Large intestine (tissue), 3 donors: ENCODE data around the gene LPP. TPM values are rescaled to one million over a fixed set of nuclear protein-coding genes. Genes with fewer than 3 reads are reported as not detected.

Source experiments
- DNase-seq, 2 donors: peaks; one replicate each; pipeline versions ENCODE4 v3.0.0 to v3.0.0-alpha.2; 2013
- H3K27ac ChIP-seq: one replicate; pipeline ENCODE4 v1.5.1; 2013; ENCODE audit warnings: low read length
- H3K27me3 ChIP-seq: 2 replicates; pipeline ENCODE4 v1.6.1; 2013; ENCODE audit warnings: low read length; ENCODE audit not compliant: control insufficient read depth, insufficient read depth
- H3K36me3 ChIP-seq: 2 replicates; pipeline ENCODE4 v1.6.1; 2013; ENCODE audit warnings: low read length; ENCODE audit not compliant: control insufficient read depth, insufficient read depth
- H3K4me1 ChIP-seq: one replicate; pipeline ENCODE4 v1.6.1; 2013; ENCODE audit warnings: low read length; ENCODE audit not compliant: control insufficient read depth, insufficient read depth
- H3K4me3 ChIP-seq: one replicate; pipeline ENCODE4 v1.5.1; 2013; ENCODE audit warnings: low read length
- H3K9me3 ChIP-seq: one replicate; pipeline ENCODE4 v1.6.1; 2013; ENCODE audit warnings: mild to moderate bottlenecking, low read depth, low read length, moderate library complexity; ENCODE audit not compliant: control insufficient read depth
- WGBS: methylation state at CpG from one replicate; pipeline ENCODE4 v1.1.5; 2013; ENCODE audit warnings: low lambda C conversion rate; ENCODE audit not compliant: insufficient coverage; 5-methylcytosine and 5-hydroxymethylcytosine counted together
- polyA plus RNA-seq: library from polyadenylated mRNA; unstranded; fragments of 120-200 nt; gene quantifications from one replicate; pipeline ENCODE4 v1.2.1, GENCODE V29; 2013

The LPP gene
- polyA plus RNA-seq, 1 donor = 41.2 TPM

GRCh38 chr3:188754267-188754666 is 600.3 kb downstream of the LPP start:
- no peaks in the 10 kb centered on the region for H3K27me3 ChIP-seq
- no peaks in the 10 kb centered on the region for H3K9me3 ChIP-seq
- no CpG with 5 or more reads among the region's 5 CpGs for WGBS
- no peak for DNase-seq
- no peak overlapping the region for H3K27ac ChIP-seq
- peaks cover 2% of the 10 kb centered on the region for H3K36me3 ChIP-seq
- no peaks in the 10 kb centered on the region for H3K4me1 ChIP-seq
- no peak overlapping the region for H3K4me3 ChIP-seq

DNA sequence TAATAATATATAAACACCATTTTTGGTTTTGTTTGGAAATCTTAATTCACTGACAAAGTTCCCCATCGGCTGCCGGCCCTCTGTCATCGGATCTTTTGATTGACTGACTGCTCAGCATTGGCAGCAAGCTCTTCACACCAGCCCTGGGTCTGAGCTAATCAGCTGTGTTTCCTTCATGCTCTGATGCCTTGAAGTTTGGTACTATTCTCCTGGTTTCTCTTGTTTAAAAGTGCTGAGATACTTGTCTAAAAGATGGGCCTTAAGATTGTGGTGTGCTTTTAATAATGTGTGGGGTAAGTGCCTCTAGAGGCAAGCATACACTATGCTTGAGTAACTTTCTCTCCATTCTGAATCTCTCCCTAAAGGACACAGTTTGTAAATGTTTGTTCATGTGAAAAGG is 602.3 kb downstream of the LPP start:
- Histone ChIP-seq H3K4me3 (no peak overlapping the region), H3K4me1 (no peaks in the 10 kb centered on the region), H3K27ac (no peak overlapping the region), H3K36me3 (peaks cover 15% of the 10 kb centered on the region), H3K27me3 (no peaks in the 10 kb centered on the region), H3K9me3 (no peaks in the 10 kb centered on the region)
- DNase-seq = no peak
- WGBS = no CpG with 5 or more reads among the region's 3 CpGs

- WGBS = no CpG with 5 or more reads among the region's 5 CpGs
- no peaks in the 10 kb centered on the region for H3K27me3 ChIP-seq
- no peak overlapping the region for H3K4me3 ChIP-seq
- no peaks in the 10 kb centered on the region for H3K9me3 ChIP-seq
- no peak for DNase-seq
- H3K4me1 ChIP-seq = no peaks in the 10 kb centered on the region
- no peak overlapping the region for H3K27ac ChIP-seq
- peaks cover 15% of the 10 kb centered on the region for H3K36me3 ChIP-seq
Observed at GRCh38 chr3:188759336-188760005, 605.5 kb downstream of the LPP start.

GRCh38 chr3:188760408-188760807 is 606.5 kb downstream of the LPP start:
- Histone ChIP-seq H3K27ac (no peak overlapping the region), H3K4me1 (no peaks in the 10 kb centered on the region), H3K9me3 (no peaks in the 10 kb centered on the region), H3K36me3 (peaks cover 17% of the 10 kb centered on the region), H3K27me3 (no peaks in the 10 kb centered on the region), H3K4me3 (no peak overlapping the region)
- WGBS = no CpG with 5 or more reads among the region's 3 CpGs
- DNase-seq = no peak

- no peak overlapping the region for H3K4me3 ChIP-seq
- H3K9me3 ChIP-seq = no peaks in the 10 kb centered on the region
- no peak overlapping the region for H3K27ac ChIP-seq
- H3K27me3 ChIP-seq = no peaks in the 10 kb centered on the region
- H3K4me1 ChIP-seq = no peaks in the 10 kb centered on the region
- no peak for DNase-seq
- WGBS = 90% methylated on average over 6 of the region's 6 CpGs
- H3K36me3 ChIP-seq = peaks cover 17% of the 10 kb centered on the region
Observed at GRCh38 chr3:188761439-188761838, 607.5 kb downstream of the LPP start.

DNA sequence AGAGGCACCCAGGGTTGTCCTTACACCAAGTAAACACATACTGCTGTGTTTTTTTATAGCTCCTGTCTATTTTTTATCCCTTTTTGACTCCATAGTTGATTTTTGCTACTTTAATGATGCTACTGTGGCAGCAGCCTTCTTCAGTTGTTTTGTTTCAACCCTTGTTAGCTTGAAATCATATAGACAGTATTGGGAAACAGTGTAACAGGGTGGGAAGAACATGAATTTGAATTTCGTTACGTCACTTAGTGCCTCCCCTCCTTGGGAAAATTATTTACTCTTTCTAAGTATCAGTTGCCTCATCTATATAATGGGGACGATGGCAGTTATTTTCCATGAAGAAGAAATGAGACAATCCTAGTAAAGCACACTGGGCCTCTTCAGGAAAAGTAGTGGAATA is 608.0 kb downstream of the LPP start:
- no peaks in the 10 kb centered on the region for H3K4me1 ChIP-seq
- peaks cover 15% of the 10 kb centered on the region for H3K36me3 ChIP-seq
- H3K27me3 ChIP-seq = no peaks in the 10 kb centered on the region
- no peaks in the 10 kb centered on the region for H3K9me3 ChIP-seq
- no CpG with 5 or more reads among the region's 3 CpGs for WGBS
- no peak overlapping the region for H3K4me3 ChIP-seq
- DNase-seq = no peak
- no peak overlapping the region for H3K27ac ChIP-seq

DNA sequence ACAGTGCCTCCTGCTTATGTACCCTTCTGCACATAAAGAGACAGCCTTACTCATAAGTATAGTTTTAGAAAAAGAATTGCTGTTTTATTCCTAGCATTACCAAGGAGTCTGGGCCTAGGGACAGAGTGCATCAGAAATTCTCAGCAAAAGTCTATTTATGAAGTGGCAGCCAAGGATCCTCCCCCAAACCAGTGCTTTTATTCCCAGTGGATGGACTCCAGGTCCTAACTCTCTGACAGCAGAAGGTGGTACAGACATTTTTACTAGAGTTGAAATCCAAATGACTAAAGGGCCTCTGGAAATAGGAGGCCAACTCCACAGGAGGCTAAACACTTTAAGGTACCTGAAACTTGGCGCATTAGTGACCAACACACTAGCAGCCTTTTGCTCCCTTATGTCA is 610.7 kb downstream of the LPP start:
- Histone ChIP-seq H3K27me3 (no peaks in the 10 kb centered on the region), H3K4me1 (no peaks in the 10 kb centered on the region), H3K4me3 (no peak overlapping the region), H3K36me3 (peaks cover 15% of the 10 kb centered on the region), H3K9me3 (no peaks in the 10 kb centered on the region), H3K27ac (no peak overlapping the region)
- no peak for DNase-seq
- no CpG with 5 or more reads among the region's 1 CpG for WGBS

DNA sequence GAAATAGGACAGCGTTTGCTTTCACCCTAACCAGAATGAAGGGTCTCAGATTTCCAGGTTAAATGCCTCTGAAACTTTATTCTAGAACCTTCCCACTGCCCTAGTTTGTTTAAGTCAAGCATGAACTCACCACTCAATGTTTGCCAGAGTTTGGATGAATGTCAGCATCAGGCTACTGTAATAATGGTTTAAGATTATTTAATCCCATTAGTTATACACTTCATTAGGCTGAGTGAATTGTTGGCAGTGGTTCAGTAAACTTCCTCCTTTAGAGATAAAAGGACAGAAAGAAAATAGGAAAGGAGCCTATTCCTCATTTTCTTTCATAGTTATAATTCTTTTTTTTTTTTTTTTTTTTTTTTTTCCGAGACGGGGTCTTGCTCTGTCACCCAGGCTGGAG is 615.9 kb downstream of the LPP start:
- H3K36me3 ChIP-seq = peaks cover 2% of the 10 kb centered on the region
- no peak for DNase-seq
- H3K4me3 ChIP-seq = no peak overlapping the region
- no peaks in the 10 kb centered on the region for H3K4me1 ChIP-seq
- WGBS = no CpG with 5 or more reads among the region's 3 CpGs
- H3K27ac ChIP-seq = no peak overlapping the region
- no peaks in the 10 kb centered on the region for H3K27me3 ChIP-seq
- no peaks in the 10 kb centered on the region for H3K9me3 ChIP-seq

DNA sequence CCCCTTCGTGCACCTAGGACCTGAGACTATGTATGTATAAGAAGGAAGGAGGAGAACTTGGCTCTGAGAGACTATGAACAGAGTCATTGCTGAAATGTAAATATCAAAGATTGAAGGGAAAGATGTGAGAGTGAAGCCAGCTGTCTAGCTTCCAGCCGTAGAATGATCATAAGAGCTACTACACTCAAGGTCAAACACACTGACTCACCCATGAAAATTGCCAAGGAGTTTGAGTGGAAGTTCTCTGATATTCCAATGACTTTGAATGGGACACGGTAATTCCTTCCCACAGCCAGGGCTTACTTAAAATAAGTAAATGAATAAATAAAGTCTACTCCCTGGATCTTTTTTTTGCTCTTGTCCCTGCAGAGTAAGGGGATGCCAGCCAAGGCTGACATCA is 618.9 kb downstream of the LPP start:
- no peaks in the 10 kb centered on the region for H3K27me3 ChIP-seq
- WGBS = 0% methylated on average over 1 of the region's 3 CpGs
- peak in 1 of 2 donors; percentile 31 for DNase-seq
- H3K9me3 ChIP-seq = no peaks in the 10 kb centered on the region
- no peak overlapping the region for H3K4me3 ChIP-seq
- peaks cover 2% of the 10 kb centered on the region for H3K36me3 ChIP-seq
- no peaks in the 10 kb centered on the region for H3K4me1 ChIP-seq
- no peak overlapping the region for H3K27ac ChIP-seq

DNA sequence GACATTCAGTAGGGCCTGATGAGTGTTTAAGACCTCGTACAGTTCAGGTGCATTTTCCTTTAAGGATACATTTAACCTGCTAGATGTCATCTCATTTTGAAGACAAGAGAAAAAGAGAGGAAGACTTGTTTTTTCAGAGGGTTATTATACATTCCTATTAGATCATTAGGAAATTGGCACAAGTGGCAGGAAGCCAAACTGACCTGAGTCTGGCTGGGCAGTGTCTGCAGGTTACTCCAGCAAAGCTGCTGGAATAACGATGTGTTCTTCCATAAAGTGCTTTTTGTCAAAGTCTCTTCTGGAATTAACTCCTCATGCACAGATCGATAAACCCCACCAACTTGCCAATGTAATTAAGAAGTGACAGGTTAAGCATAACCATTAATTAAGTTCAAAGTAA is 621.5 kb downstream of the LPP start:
- 100% methylated on average over 1 of the region's 3 CpGs for WGBS
- H3K27me3 ChIP-seq = no peaks in the 10 kb centered on the region
- H3K36me3 ChIP-seq = peaks cover 4% of the 10 kb centered on the region
- H3K9me3 ChIP-seq = no peaks in the 10 kb centered on the region
- H3K27ac ChIP-seq = no peak overlapping the region
- no peaks in the 10 kb centered on the region for H3K4me1 ChIP-seq
- DNase-seq = no peak
- H3K4me3 ChIP-seq = no peak overlapping the region

GRCh38 chr3:188776447-188776846 is 622.5 kb downstream of the LPP start:
- Histone ChIP-seq H3K4me1 (no peaks in the 10 kb centered on the region), H3K36me3 (peaks cover 6% of the 10 kb centered on the region), H3K27me3 (no peaks in the 10 kb centered on the region), H3K4me3 (no peak overlapping the region), H3K9me3 (no peaks in the 10 kb centered on the region), H3K27ac (no peak overlapping the region)
- WGBS = no CpG with 5 or more reads among the region's 1 CpG
- DNase-seq = no peak
